Astrocyte (in vitro differentiated cells and primary cell): ENCODE data around the gene PNMA5.
"Not testable (repeated sequence)": the region's sequence is repeated elsewhere in the genome, so short reads cannot be mapped to it uniquely, and the experiment has no call there.

ENCODE experiments used
- EZH2 ChIP-seq: IDR thresholded peaks from 2 replicates; pipeline ENCODE4 v1.6.1; 2012; ENCODE audit warnings: mild to moderate bottlenecking, low read length, inconsistent platforms; ENCODE audit not compliant: insufficient read depth
- TF ChIP-seq, protein P1 (sequence below): IDR thresholded peaks from 2 replicates; pipeline ENCODE4 v1.5.1; 2011; ENCODE audit warnings: low read depth, mild to moderate bottlenecking, inconsistent platforms, low read length, moderate library complexity; ENCODE audit not compliant: insufficient read depth

GRCh38 chrX:153017174-153017573 is 23.3 kb upstream of the PNMA5 start:
- TF ChIP-seq, protein P1, sequence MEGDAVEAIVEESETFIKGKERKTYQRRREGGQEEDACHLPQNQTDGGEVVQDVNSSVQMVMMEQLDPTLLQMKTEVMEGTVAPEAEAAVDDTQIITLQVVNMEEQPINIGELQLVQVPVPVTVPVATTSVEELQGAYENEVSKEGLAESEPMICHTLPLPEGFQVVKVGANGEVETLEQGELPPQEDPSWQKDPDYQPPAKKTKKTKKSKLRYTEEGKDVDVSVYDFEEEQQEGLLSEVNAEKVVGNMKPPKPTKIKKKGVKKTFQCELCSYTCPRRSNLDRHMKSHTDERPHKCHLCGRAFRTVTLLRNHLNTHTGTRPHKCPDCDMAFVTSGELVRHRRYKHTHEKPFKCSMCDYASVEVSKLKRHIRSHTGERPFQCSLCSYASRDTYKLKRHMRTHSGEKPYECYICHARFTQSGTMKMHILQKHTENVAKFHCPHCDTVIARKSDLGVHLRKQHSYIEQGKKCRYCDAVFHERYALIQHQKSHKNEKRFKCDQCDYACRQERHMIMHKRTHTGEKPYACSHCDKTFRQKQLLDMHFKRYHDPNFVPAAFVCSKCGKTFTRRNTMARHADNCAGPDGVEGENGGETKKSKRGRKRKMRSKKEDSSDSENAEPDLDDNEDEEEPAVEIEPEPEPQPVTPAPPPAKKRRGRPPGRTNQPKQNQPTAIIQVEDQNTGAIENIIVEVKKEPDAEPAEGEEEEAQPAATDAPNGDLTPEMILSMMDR = not testable (repeated sequence)
- TF ChIP-seq EZH2 = not testable (repeated sequence)
